Tongue (tissue), 2 donors: Measurements from ENCODE around the gene KRT1. TPM values are rescaled to one million over a fixed set of nuclear protein-coding genes. Genes with fewer than 3 reads are reported as not detected.
"Not testable (repeated sequence)": the region's sequence is repeated elsewhere in the genome, so short reads cannot be mapped to it uniquely, and the experiment has no call there.

Experiments used
- DNase-seq: peaks from one replicate; pipeline ENCODE4 v3.0.0-alpha.2; 2015
- total RNA-seq: library from RNA; depleted of rRNA; stranded (reverse); fragments of >200 nt; gene quantifications from one replicate; pipeline ENCODE4 v1.2.3, GENCODE V29; 2014

Gene KRT1
- total RNA-seq: not detected

- DNase-seq: no peak
Observed at GRCh38 chr12:52680363-52680762, at the start of gene KRT1. Gene KRT1 (minus strand): TSS chr12:52680407. CDS start chr12:52680348, 59 bp downstream.

GRCh38 chr12:52729147-52729546, 48.9 kb upstream of the KRT1 start:
- no peak for DNase-seq

- no peak for DNase-seq
Observed at GRCh38 chr12:52728374-52728773, 48.2 kb upstream of the KRT1 start.

- no peak for DNase-seq
Observed at GRCh38 chr12:52727037-52727436, 46.8 kb upstream of the KRT1 start.

GRCh38 chr12:52726451-52726850, 46.2 kb upstream of the KRT1 start:
- DNase-seq: no peak

- no peak for DNase-seq
Observed at GRCh38 chr12:52724384-52724783, 44.2 kb upstream of the KRT1 start.

- no peak for DNase-seq
Observed at GRCh38 chr12:52722680-52723079, 42.5 kb upstream of the KRT1 start.

- DNase-seq: no peak
Observed at GRCh38 chr12:52721838-52722470, 41.7 kb upstream of the KRT1 start.

GRCh38 chr12:52720365-52720886, 40.2 kb upstream of the KRT1 start:
- DNase-seq: no peak

- no peak for DNase-seq
Observed at GRCh38 chr12:52716061-52716460, 35.9 kb upstream of the KRT1 start.

- no peak for DNase-seq
Observed at GRCh38 chr12:52715416-52715815, 35.2 kb upstream of the KRT1 start.

GRCh38 chr12:52714887-52715281, 34.7 kb upstream of the KRT1 start:
- DNase-seq: no peak

GRCh38 chr12:52713960-52714886, 34.0 kb upstream of the KRT1 start:
- DNase-seq: no peak

GRCh38 chr12:52712122-52712521, 31.9 kb upstream of the KRT1 start:
- not testable (repeated sequence) for DNase-seq

- DNase-seq: no peak
Observed at GRCh38 chr12:52710730-52711129, 30.5 kb upstream of the KRT1 start.

GRCh38 chr12:52708010-52708409, 27.8 kb upstream of the KRT1 start:
- no peak for DNase-seq

GRCh38 chr12:52704464-52704863, 24.3 kb upstream of the KRT1 start:
- DNase-seq: no peak

GRCh38 chr12:52703878-52704277, 23.7 kb upstream of the KRT1 start:
- DNase-seq: no peak

- DNase-seq: no peak
Observed at GRCh38 chr12:52703424-52703823, 23.2 kb upstream of the KRT1 start, which contains the start of gene KRT77. Gene KRT77 (minus strand): TSS chr12:52703524. CDS start chr12:52703434, 90 bp downstream.

- no peak for DNase-seq
Observed at GRCh38 chr12:52702338-52702737, 22.1 kb upstream of the KRT1 start.

GRCh38 chr12:52701281-52701680, 21.1 kb upstream of the KRT1 start:
- DNase-seq: no peak

GRCh38 chr12:52699960-52700359, 19.8 kb upstream of the KRT1 start:
- DNase-seq: no peak

GRCh38 chr12:52699373-52699772, 19.2 kb upstream of the KRT1 start:
- DNase-seq: no peak
